GM21515 (cell line): ENCODE data around the gene PTPRD.

Source experiments
- ATAC-seq: cut with Tn5 transposase; IDR thresholded peaks from one replicate; pipeline ENCODE4 v1.9.1; 2021; ENCODE audit not compliant: unreplicated experiment

PTPRD gene

GRCh38 chr9:8760000-8760767, 1852.6 kb downstream of the PTPRD start:
- ATAC-seq: no peak

DNA sequence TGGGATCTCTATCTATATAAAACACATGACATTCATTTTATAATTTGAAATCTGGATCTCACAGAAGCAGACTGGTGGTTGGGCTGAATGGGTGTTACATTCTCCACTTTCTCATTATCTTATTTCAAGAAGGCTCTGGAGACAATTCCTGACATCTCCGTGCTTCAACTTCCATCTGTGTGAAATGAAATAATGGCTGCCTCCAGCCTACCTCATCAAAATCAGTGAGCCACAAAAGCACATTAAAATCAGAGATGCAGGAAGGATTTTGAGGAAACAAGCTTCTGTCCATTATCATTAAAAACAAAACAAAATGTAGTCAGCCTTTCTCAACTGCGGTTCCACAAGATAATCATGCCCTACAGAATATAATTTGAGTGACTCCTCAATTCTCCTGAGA, 1854.9 kb downstream of the PTPRD start:
- no peak for ATAC-seq

DNA sequence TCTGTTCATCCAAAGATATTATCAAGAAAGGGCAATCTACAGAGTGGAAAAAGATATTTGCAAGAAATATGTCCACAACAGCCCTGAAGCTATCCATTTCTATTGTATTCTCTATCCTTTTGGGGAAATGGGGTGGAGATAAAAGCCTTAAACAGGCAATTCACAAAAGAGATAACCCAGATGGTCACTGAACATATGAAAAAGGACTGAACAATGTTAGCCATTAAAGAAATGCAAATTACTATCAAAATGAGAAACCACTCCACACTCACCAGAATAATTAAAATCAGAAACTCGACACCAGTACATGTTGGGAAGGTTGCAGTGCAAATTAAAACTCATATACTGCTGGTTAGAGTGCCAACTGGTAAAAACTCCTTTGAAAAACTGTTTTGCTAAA, 1858.1 kb downstream of the PTPRD start:
- no peak for ATAC-seq

- no peak for ATAC-seq
Measured at GRCh38 chr9:8751406-8751930, 1861.3 kb downstream of the PTPRD start.

DNA sequence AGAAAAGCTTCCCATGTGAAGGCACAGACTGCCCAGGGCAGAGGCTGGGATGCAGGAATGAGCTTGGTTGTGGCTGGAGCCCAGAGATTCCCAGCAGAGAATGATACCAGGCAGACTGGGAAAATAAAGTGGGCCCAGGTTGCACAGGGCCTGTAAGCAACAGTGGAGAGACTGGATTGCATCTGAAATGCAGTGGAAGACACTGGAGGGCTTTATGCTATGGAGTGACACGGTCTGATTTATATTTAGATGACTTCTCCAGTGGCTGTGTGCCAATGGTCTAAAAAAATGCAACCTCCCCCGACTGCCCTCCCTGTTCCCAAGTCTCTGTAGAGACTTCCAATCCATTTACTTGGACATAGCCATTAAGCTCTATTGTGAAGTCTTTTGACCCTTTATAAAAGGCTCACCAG, 1862.2 kb downstream of the PTPRD start:
- ATAC-seq: no peak

DNA sequence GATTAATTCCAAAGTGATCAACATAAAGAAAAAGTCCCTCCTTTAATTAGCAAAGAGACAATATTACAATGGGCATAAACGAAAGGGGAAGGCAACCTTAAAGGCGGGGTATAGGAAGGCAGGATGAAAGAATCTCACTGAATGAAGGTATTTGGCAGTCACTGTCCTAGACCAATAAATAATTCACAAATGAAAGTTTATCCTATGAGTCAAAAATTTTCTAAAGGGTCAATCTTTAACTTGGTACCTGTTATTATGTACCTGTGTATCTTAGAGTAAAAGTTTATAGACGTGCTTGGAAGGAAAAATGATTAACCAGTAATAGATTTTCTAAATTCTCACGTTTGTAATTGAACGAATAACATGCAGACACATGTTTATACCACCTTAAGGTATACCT, 1867.5 kb downstream of the PTPRD start:
- ATAC-seq: no peak

GRCh38 chr9:8738945-8739344, 1873.9 kb downstream of the PTPRD start:
- no peak for ATAC-seq

GRCh38 chr9:8736805-8737204, 1876.0 kb downstream of the PTPRD start:
- no peak for ATAC-seq

GRCh38 chr9:8734760-8735159, 1878.0 kb downstream of the PTPRD start:
- no peak for ATAC-seq

GRCh38 chr9:8733131-8733954, 1879.5 kb downstream of the PTPRD start:
- no peak for ATAC-seq

DNA sequence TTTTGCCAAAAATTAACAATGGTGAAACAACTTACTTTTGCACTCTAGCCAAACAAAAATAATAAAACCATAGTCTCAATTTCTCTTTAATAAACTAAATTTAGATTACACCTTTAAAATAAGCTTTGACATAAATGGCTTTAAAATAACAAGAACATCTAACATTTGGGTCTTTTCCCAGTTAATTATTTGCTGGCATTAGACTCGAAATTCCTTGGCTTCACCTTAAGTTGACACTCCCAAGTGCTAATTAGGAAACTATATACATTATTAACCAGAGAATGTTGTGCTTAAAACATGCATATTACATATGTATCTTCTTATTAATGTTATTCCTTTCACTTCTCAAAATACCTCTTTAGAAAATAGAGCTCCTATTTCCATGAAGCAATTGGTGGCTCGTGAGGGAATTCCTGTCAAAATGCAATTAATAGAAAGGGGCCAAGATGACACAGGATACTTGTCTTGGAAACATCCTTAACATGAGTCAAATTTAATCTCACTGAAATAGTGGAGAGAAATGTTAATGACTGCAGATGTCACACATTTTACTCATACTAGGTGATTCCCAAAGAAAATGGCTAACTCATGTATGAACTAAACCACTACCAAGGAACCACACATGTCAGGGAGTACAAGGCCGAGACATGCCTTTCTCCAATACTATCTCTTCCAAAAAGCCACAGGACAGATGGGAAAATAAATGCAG, 1880.3 kb downstream of the PTPRD start:
- no peak for ATAC-seq

DNA sequence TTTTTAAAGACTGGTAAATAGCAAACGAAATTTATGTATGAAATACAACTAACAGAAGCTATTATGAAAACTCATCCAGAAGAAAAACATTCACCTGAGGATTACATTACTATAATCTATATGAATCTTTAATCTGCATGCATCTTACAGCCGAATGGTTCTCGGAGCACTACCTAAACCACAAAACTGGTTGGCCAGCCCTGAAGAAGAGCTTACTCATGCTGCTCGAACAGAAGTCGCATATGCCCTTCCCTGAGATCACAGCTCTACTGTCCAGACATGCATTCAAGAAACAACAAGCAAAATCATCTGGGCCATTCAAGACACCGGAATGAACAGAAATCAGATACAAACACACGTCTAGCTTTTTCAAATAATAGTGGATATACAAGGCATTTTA, 1882.2 kb downstream of the PTPRD start:
- no peak for ATAC-seq

GRCh38 chr9:8728910-8729309, 1883.9 kb downstream of the PTPRD start:
- ATAC-seq: no peak

DNA sequence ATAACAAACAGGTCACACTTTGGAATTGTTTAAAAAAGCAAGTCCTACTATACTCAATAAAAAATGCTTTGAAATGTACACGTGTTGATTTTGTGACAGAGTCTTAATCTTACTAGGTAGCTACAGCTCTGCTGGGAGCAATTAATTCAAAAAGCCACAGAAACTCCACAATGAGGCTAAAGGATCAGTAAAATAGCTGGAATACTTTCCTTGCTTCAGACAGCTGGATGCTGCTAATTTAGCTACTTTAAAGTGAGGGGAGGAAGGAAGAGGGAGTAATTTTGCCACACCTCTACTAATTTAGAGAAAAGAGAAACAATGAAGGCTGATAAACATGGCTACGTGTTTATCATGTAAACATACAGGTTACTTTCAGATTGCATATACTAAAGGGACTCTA, 1885.6 kb downstream of the PTPRD start:
- no peak for ATAC-seq

- no peak for ATAC-seq
Measured at GRCh38 chr9:8726692-8727091, 1886.1 kb downstream of the PTPRD start.

- ATAC-seq: no peak
Measured at GRCh38 chr9:8725635-8726034, 1887.2 kb downstream of the PTPRD start.

GRCh38 chr9:8724284-8725018, 1888.4 kb downstream of the PTPRD start:
- no peak for ATAC-seq

- ATAC-seq: no peak
Measured at GRCh38 chr9:8723195-8723594, 1889.6 kb downstream of the PTPRD start.

DNA sequence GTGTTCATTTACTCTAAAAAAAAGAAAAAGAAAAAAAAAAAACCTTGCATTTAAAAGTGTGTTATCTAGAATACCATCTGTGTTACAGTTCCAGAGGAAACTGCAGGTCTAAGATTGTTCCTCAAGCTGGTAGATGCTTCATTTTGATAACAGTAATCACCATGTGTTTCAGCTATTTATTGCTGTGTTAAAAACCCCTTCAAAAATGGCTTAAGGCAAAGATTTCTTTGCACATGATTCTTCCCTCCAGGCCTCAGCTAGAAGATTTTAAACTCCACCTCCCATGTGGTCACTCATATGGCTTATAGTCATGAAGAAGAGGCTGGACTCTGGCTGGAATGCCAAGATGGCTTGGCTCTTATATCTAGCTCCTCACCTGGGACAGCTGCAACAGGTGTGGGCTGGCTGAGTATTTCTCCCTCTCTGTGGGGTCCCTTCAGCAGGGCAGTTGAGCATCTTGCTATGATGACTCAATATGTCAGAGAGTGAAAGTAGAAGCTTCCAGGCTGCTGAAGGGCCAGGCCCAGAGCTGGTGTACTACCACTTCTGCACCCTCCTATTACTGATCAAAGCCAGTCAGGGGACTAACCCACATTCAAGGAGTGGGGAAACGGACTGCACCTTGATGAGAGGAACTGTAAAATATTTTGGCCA, 1892.8 kb downstream of the PTPRD start:
- no peak for ATAC-seq

DNA sequence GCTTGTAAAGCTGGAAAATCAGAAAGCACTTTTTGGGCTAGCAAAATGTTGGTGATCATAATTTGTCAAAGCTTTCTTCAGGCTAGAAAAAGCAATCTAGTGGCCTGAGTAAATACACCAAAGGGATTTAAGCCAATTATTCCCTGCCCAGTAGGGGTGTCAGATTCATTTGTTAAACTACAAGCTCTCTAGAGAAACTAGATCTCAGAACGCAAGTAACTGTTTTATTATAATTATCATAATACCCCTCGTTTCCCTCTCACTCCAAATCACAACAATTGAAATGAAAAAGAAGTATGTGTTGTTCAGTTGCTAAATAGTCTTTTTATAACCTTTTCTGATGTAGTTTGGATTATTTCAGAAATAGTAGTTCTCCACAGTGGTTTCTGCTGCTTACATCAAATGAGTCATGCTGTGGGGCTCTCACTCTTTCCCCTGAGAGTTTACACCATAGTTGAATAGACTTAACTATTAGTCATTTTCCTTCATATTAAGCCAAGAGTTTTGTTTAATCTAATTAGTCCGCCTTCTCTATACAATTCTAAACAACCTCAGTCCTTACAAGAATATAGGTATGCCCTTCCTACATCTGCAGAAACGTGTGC, 1894.6 kb downstream of the PTPRD start:
- no peak for ATAC-seq
